K562 (cell line): Measurements from ENCODE around the gene RAB40B. TPM values are rescaled to one million over a fixed set of nuclear protein-coding genes. Genes with fewer than 3 reads are reported as not detected.
A peak's percentile ranks its signal among the peaks of the same experiment; 100 is the strongest.

Experiments
- ARID2 ChIP-seq: fragments of 450-650 bp; IDR thresholded peaks from 2 replicates; pipeline ENCODE4 v1.6.1; 2017; ENCODE audit warnings: antibody characterized with exemption, mild to moderate bottlenecking
- ATF7 ChIP-seq: fragments of 450-650 bp; IDR thresholded peaks from 2 replicates; pipeline ENCODE4 v1.7.1; 2014; ENCODE audit warnings: mild to moderate bottlenecking, moderate library complexity
- CBFB ChIP-seq: sonication (generic); formaldehyde crosslinking; IDR thresholded peaks from 2 replicates; pipeline ENCODE4 v1.4.0; 2020; ENCODE audit warnings: mild to moderate bottlenecking, missing genetic modification reagents
- CHD2 ChIP-seq: IDR thresholded peaks from 2 replicates; pipeline ENCODE4 v1.6.1; 2011; ENCODE audit warnings: low read depth, low read length
- DNMT1 ChIP-seq: fragments of 450-650 bp; IDR thresholded peaks from 2 replicates; pipeline ENCODE4 v1.6.1; 2016; ENCODE audit warnings: antibody characterized with exemption, mild to moderate bottlenecking
- GATAD2A ChIP-seq: fragments of 450-650 bp; IDR thresholded peaks from 2 replicates; pipeline ENCODE4 v1.6.1; 2017
- L3MBTL2 ChIP-seq: fragments of 450-650 bp; IDR thresholded peaks from 2 replicates; pipeline ENCODE4 v1.6.1; 2016; ENCODE audit warnings: mild to moderate bottlenecking, moderate library complexity
- LEF1 ChIP-seq: fragments of 450-650 bp; IDR thresholded peaks from 2 replicates; pipeline ENCODE4 v1.6.1; 2016; ENCODE audit warnings: mild to moderate bottlenecking
- MNT ChIP-seq, 2 experiments: fragments of 450-650 bp; conservative IDR thresholded peaks; 2 replicates each; pipeline ENCODE4 v1.6.1; 2017; ENCODE audit warnings: mild to moderate bottlenecking in 2 of 2, moderate library complexity in 2 of 2
- PHF8 ChIP-seq: fragments of 200-600 bp; sonication (generic); IDR thresholded peaks from 2 replicates; pipeline ENCODE4 v1.6.1; 2012; ENCODE audit warnings: mixed run types, mild to moderate bottlenecking, inconsistent platforms, low read length, moderate library complexity, borderline replicate concordance
- RBBP5 ChIP-seq: fragments of 200-600 bp; sonication (generic); IDR thresholded peaks from 2 replicates; pipeline ENCODE4 v1.6.1; 2012; ENCODE audit warnings: borderline replicate concordance, mild to moderate bottlenecking, low read length, control low read depth, inconsistent platforms; ENCODE audit not compliant: insufficient read depth, poor library complexity, severe bottlenecking
- SAFB ChIP-seq: fragments of 200-400 bp; formaldehyde crosslinking; IDR thresholded peaks from 2 replicates; pipeline ENCODE4 v1.6.1; 2017; ENCODE audit warnings: low read depth, low read length, borderline replicate concordance
- SP1 ChIP-seq: sonication (generic); formaldehyde crosslinking; IDR thresholded peaks from 2 replicates; pipeline ENCODE4 v1.8.1; 2022; ENCODE audit warnings: mild to moderate bottlenecking, missing genetic modification reagents
- SRSF3 ChIP-seq: fragments of 200-400 bp; formaldehyde crosslinking; IDR thresholded peaks from 2 replicates; pipeline ENCODE4 v1.6.1; 2016; ENCODE audit warnings: mild to moderate bottlenecking, low read length, moderate library complexity; ENCODE audit not compliant: insufficient read depth
- SRSF7 ChIP-seq: fragments of 200-400 bp; formaldehyde crosslinking; optimal IDR thresholded peaks from 2 replicates; pipeline ENCODE3; 2017; ENCODE audit warnings: mild to moderate bottlenecking, low read depth, low read length
- ZBTB17 ChIP-seq: fragments of 450-650 bp; formaldehyde crosslinking; IDR thresholded peaks from 2 replicates; pipeline ENCODE4 v1.4.0; 2020; ENCODE audit warnings: mild to moderate bottlenecking
- polyA plus RNA-seq, 8 experiments: library from polyadenylated mRNA; depleted of rRNA in 4 of 8; stranded (reverse) in 5 of 8; unstranded in 3 of 8; fragments of >200 nt; fragmentation: Nextera tagmentation in 2 of 8; fragmentation: Illumina TruSeq in 1 of 8; extraction: Ambion mirVana in 2 of 8; extraction: Trizol in 1 of 8; gene quantifications; 2 replicates each; pipeline versions ENCODE4 v1.2.1 to v1.2.3, GENCODE V29; 2011 to 2014; ENCODE audit warnings: inconsistent platforms in 1 of 8, missing spikeins in 1 of 8
- total RNA-seq, 7 experiments: library from RNA; depleted of rRNA in 6 of 7; stranded (reverse); fragments of >200 nt in 6 of 7; fragmentation: Illumina TruSeq in 2 of 7; extraction: Trizol in 2 of 7; gene quantifications; 2 replicates each; pipeline versions ENCODE4 v1.2.1 to v1.2.3, GENCODE V29; 2011 to 2021; ENCODE audit warnings: low replicate concordance in 1 of 7
- TF ChIP-seq, protein P1 (sequence below): sonication (generic); formaldehyde crosslinking; IDR thresholded peaks from 2 replicates; pipeline ENCODE4 v1.8.1; 2022; ENCODE audit warnings: missing genetic modification reagents
- TF ChIP-seq, protein P2 (sequence below): fragments of 450-650 bp; formaldehyde crosslinking; IDR thresholded peaks from 2 replicates; pipeline ENCODE4 v1.4.0; 2020; ENCODE audit warnings: mild to moderate bottlenecking, moderate library complexity
- TF ChIP-seq, protein P3 (sequence below), 2 experiments: IDR thresholded peaks; 2 replicates each; pipeline ENCODE4 v1.6.1; 2011; ENCODE audit warnings: borderline replicate concordance in 1 of 2, control low read depth in 1 of 2, low read depth in 1 of 2, low read length in 1 of 2, mild to moderate bottlenecking in 1 of 2, mixed read lengths in 1 of 2, moderate library complexity in 1 of 2; ENCODE audit not compliant: insufficient read depth in 1 of 2, insufficient read length in 1 of 2, poor library complexity in 1 of 2, severe bottlenecking in 1 of 2; ENCODE audit errors: extremely low read depth in 1 of 2

Gene RAB40B
- total and polyA plus RNA-seq, 9 of the 15 experiments (the other 6 are each of a cell fraction or from before 2014, with no cell fraction given) = 0.13 to 4.6 (median 1.4) TPM

DNA sequence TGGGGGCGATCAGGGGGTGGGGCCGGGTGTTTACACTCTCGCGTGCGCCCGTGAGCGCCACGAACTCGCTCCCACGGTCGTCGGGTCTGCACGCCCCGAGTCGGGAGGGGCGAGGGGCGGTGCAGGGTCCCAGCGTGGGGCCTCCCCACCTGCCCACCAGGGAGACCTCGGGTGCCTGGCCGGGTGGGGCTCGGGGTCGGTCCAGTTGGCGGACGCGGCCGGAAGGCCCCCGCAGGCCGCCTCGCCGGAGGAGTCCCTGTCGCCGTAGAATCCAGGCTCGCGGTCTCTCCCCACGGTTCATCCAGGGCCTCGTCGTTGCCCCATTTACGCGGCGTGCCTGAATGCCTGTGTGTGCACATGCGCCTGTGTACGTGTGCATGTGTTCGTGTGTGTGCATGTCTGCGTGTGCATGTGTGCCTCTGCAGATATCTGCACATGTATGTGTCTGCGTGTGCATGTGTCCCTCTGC, 510 bp upstream of the RAB40B start (continued):
- TF ChIP-seq, protein P1, sequence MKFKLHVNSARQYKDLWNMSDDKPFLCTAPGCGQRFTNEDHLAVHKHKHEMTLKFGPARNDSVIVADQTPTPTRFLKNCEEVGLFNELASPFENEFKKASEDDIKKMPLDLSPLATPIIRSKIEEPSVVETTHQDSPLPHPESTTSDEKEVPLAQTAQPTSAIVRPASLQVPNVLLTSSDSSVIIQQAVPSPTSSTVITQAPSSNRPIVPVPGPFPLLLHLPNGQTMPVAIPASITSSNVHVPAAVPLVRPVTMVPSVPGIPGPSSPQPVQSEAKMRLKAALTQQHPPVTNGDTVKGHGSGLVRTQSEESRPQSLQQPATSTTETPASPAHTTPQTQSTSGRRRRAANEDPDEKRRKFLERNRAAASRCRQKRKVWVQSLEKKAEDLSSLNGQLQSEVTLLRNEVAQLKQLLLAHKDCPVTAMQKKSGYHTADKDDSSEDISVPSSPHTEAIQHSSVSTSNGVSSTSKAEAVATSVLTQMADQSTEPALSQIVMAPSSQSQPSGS (CRISPR knock-in tag) = 0 out of 2 replicates have a peak, but pooled peaks have one; percentile 18
- TF ChIP-seq CBFB (CRISPR knock-in tag) (peak; percentile 91), GATAD2A (0 out of 2 replicates have a peak, but pooled peaks have one; percentile 30), PHF8 (peak; percentile 58; the same call in 1 of the 2 replicates), SRSF7 (no peak), ATF7 (0 out of 2 replicates have a peak, but pooled peaks have one; percentile 1), LEF1 (no peak), ARID2 (no peak), SAFB (peak; percentile 90), ZBTB17 (CRISPR knock-in tag) (no peak), SP1 (peak; percentile 40; the same call in 1 of the 2 replicates), SRSF3 (no peak), DNMT1 (no peak), L3MBTL2 (peak; percentile 62), CHD2 (peak; percentile 60; the same call in 1 of the 2 replicates), MNT (conservative IDR thresholded peaks at IDR 0.05) (peak; percentile 57 to 87), RBBP5 (peak; percentile 26)
- TF ChIP-seq, protein P2, sequence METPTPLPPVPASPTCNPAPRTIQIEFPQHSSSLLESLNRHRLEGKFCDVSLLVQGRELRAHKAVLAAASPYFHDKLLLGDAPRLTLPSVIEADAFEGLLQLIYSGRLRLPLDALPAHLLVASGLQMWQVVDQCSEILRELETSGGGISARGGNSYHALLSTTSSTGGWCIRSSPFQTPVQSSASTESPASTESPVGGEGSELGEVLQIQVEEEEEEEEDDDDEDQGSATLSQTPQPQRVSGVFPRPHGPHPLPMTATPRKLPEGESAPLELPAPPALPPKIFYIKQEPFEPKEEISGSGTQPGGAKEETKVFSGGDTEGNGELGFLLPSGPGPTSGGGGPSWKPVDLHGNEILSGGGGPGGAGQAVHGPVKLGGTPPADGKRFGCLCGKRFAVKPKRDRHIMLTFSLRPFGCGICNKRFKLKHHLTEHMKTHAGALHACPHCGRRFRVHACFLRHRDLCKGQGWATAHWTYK (CRISPR knock-in tag) = peak; percentile 52; the same call in 1 of the 2 replicates
- TF ChIP-seq, protein P3, sequence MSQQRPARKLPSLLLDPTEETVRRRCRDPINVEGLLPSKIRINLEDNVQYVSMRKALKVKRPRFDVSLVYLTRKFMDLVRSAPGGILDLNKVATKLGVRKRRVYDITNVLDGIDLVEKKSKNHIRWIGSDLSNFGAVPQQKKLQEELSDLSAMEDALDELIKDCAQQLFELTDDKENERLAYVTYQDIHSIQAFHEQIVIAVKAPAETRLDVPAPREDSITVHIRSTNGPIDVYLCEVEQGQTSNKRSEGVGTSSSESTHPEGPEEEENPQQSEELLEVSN (IDR thresholded peaks at IDR 0.05; ENCODE audit: borderline replicate concordance in 1 of 2, extremely low read depth in 1 of 2, insufficient read depth in 1 of 2, insufficient read length in 1 of 2, low read depth in 1 of 2, low read length in 1 of 2, poor library complexity in 1 of 2, severe bottlenecking in 1 of 2) = peak; percentile 47 to 68
